Kidney epithelial cell (primary cell): Measurements from ENCODE around the gene PAGE4. TPM values are rescaled to one million over a fixed set of nuclear protein-coding genes. Genes with fewer than 3 reads are reported as not detected.

ENCODE experiments used
- DNase-seq: peaks from one replicate; pipeline ENCODE4 v3.0.0-alpha.2; 2010; ENCODE audit warnings: low read depth
- H3K27me3 ChIP-seq: 2 replicates; pipeline ENCODE4 v1.6.0; 2011; ENCODE audit warnings: low read length; ENCODE audit not compliant: control insufficient read depth, insufficient read depth
- H3K36me3 ChIP-seq: 2 replicates; pipeline ENCODE4 v1.5.1; 2011; ENCODE audit warnings: low read length; ENCODE audit not compliant: control insufficient read depth, insufficient read depth
- H3K4me3 ChIP-seq: 2 replicates; pipeline ENCODE4 v1.5.1; 2011; ENCODE audit warnings: low read depth, mild to moderate bottlenecking, control low read depth, low read length
- CTCF ChIP-seq: IDR thresholded peaks from 2 replicates; pipeline ENCODE4 v1.5.1; 2011; ENCODE audit warnings: mild to moderate bottlenecking, moderate library complexity, low read length, control low read depth, inconsistent platforms; ENCODE audit not compliant: insufficient read depth, poor library complexity, severe bottlenecking
- total RNA-seq: library from RNA; depleted of rRNA; stranded (reverse); fragments of >200 nt; gene quantifications from 2 replicates; pipeline ENCODE4 v1.2.3, GENCODE V29; 2015

PAGE4 gene
- total RNA-seq, 1 donor from 2014 or later = not detected

DNA sequence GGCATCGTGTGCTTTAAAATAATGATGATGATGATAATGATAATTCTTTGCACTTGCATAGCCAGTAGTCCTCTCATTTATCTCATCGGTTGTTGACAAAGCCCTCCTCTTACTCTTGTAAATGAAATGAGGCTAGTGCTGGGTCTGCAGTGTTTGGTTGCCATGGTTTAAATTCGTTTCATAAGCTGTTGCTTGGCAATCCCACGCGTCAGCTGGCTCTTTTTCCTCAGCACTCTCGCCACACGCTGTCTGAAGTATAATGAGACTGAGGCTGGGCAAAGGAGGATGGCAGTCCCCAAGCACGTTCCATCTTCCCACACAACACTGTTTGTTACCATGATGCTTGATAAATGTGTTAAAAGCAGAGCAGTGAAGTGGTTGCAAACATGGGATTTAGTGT, 15.5 kb downstream of the PAGE4 start:
- no peak for TF ChIP-seq CTCF
- Histone ChIP-seq H3K4me3 (no peak overlapping the region), H3K36me3 (no peaks in the 10 kb centered on the region)

DNA sequence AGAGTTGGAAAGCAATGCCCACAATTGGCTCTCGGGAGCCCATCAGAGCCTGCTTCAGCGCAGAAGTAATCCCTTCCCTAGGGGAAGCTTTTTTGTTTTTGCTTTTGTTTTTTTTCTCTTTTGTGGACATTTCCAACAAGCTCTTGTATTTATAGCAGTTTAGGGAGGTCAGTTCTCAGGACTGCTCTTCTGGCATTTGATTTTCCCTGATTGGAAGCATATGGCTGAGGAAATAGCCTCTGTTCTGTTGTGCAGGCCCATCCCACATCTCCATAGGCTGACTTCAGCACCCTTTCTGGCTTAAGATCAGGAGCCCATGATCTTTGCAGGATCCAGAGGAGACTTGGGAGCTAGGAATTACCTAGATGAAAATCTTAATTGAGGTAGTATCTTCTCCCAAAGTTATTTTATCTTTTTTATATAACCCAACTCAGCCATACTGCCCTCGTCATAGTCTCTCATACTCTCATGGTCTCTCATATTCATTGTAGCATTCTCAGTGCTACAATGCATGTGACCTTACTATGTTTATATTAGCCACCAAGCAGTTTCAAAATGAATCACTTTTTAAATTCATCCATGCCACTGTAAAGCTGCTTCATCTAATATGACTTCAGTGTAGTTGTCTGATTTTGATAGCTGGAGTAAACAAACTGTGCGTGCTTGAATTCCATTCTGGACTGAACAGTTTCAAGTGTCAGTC, 16.7 kb downstream of the PAGE4 start:
- DNase-seq = no peak
- no peak for TF ChIP-seq CTCF
- Histone ChIP-seq H3K36me3 (no peaks in the 10 kb centered on the region), H3K4me3 (no peak overlapping the region), H3K27me3 (no peaks in the 10 kb centered on the region)

More for the DNA sequence above, 15.5 kb downstream of the PAGE4 start:
- H3K27me3 ChIP-seq = no peaks in the 10 kb centered on the region
- no peak for DNase-seq

- DNase-seq = no peak
- no peaks in the 10 kb centered on the region for H3K36me3 ChIP-seq
- no peaks in the 10 kb centered on the region for H3K27me3 ChIP-seq
- TF ChIP-seq CTCF = no peak
- H3K4me3 ChIP-seq = no peak overlapping the region
These were observed 17.4 kb downstream of the PAGE4 start for GRCh38 chrX:49846522-49846921.

- Histone ChIP-seq H3K36me3 (no peaks in the 10 kb centered on the region), H3K27me3 (no peaks in the 10 kb centered on the region), H3K4me3 (no peak overlapping the region)
- no peak for DNase-seq
- TF ChIP-seq CTCF = no peak
These were observed 19.2 kb downstream of the PAGE4 start for GRCh38 chrX:49848275-49848674.

DNA sequence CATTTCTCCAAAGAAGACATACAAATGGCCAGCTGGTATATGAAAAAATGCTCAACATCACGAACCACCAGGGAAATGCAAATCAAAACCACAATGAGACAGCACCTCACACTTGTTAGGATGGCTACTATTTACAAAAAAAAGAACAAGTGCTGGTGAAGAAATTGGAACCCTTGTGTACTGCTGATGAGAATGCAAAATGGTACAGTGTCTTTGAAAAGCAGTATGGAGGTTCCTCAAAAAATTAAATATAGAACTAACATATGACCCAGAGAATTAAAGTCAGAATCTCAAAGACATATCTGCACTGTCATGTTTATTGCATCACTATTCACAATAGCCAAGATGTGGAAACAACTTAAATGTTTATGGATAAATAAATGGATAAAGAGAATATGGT, 20.9 kb downstream of the PAGE4 start:
- no peaks in the 10 kb centered on the region for H3K36me3 ChIP-seq
- H3K4me3 ChIP-seq = no peak overlapping the region
- DNase-seq = no peak
- no peaks in the 10 kb centered on the region for H3K27me3 ChIP-seq
- no peak for TF ChIP-seq CTCF

GRCh38 chrX:49853661-49854060, 24.6 kb downstream of the PAGE4 start:
- no peak for TF ChIP-seq CTCF
- no peak for DNase-seq
- Histone ChIP-seq H3K4me3 (no peak overlapping the region), H3K27me3 (no peaks in the 10 kb centered on the region), H3K36me3 (no peaks in the 10 kb centered on the region)
